Raji (cell line): ENCODE results near the gene ZNF664.

ENCODE experiments used
- POLR2A ChIP-seq: IDR thresholded peaks from 2 replicates; pipeline ENCODE4 v1.6.1; 2011; ENCODE audit warnings: low read depth, low read length, control low read depth; ENCODE audit not compliant: insufficient read depth

ZNF664 gene

DNA sequence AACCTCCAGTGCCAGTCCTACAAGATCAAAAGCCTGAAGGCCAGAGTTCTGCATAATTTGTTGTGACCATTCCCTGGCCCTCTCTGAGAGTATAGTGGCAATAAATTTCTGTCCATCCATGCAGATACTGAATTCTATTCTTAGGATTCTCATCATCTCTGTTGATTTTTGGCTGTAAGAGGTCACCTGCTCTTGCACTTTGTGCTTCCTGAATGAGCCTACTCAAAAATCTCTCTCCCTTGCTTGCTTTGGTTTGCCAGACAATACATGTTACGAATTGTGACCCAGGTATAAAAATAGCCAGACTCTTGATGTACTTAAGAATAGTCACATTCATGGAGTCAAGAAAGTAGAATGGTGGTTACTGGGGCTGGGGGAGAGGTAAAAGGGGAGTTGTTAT is 16.7 kb downstream of the ZNF664 start:
- no peak for TF ChIP-seq POLR2A

DNA sequence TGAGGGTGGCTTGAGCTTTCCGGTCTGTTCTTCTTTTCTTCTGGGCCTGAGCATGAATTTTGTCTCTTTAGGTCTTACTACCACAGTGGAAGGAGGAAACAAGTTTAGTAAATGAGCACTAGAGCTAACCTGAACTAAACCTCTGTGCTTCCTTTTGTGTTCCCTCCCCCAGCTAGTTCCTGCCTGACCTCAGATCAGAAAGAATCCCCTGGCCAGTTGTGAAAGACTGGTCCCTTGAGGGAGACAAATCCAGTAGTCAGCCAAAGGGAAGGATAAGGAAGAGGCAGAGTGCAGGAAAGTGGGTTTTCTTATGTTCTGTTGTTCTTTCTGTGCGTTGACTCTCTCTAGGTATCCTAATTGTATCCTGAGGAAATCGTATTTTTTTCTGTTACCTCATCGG is 17.5 kb downstream of the ZNF664 start:
- TF ChIP-seq POLR2A = no peak

DNA sequence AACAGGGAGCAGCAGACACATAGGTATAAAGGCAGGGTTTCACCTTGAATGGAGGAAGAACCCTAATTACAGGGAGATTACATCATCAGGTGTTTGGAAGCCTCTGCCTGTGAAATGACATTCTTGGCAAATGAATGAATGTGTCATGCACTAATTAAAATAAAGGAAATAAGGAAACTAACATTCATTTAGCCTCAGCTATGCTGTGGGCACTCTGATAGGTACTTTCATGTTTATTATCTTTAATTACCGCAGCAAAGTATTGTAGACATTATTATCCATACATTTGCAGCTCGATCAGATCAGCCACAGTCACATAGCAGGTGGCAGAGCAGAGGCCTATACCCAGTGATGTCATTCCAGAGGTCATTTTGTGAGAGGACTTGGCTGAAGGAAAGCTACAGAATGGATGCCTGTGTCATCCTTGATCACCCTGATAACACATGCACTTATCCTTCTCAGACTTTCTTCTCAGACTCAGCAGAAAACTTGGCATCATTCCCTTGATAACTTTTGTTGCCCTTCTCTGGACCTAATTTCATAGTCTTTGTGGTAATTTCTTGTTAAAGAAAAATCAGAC is 18.4 kb downstream of the ZNF664 start:
- TF ChIP-seq POLR2A = no peak

DNA sequence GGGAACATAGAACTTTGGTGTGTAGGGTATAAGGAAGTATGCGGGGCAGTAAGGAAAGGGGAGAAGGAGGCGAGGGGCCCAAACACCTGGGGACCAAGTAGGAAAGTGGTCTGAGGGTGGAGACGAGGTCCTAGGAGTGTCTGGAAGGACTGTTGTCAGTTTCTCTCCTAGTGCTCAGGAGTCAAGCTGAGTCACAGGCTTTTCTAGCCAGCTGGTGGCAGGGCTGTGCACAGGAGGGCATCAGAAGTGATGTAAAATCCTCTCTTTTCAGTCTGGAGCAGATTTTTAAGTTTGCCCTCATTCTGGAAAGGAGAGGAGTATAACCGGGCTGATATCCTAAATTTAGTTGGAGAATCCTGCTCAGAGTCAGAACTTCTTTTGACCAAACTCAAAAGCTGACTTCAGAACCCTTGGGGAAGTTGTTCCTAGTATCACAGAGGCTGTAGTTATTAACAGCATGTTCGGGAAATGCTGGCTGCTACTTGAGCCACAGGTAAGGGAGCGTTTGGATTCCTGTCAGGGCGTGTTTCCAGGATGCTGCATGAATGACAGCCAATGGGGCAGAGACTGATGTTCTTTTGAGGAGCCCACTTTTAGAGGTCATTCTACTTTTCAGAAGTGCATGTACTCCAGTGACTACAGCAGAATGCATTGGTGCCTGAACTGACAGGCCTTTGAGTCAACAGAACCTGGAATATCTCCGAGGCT is 19.3 kb downstream of the ZNF664 start:
- no peak for TF ChIP-seq POLR2A

DNA sequence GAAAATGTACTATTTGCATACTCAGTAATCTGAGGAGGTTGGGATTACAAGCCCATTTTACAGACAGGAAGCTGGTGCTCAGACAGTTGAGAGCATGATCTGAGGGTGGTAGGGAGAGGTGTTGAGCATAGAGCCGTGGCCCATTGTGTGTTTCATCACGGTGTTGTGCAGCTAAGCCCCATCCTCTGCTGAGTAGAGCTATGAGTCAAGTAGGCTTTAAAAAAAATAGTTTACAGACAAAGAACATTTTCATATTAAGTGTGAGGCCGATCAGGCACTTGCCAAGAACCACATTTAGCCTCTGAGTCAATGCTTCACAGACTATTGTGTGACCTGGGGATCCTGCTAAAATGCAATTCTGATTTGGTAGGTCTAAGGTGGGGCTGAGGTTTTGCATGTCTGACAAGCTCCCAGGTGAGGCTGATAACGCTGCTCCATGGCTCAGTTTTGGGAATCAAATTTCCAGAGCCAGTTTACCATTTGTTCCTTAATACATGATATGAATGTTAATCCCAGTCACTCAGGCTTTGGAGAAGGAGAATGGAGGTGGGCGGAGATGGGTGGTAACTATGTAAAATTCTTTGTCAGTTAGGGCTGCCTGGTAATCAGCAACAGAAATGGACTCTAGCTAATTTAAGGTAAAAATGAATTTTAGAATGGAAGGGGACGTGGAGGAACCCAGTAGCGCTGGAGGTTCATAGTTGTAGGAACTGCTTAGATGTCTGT is 22.2 kb downstream of the ZNF664 start:
- no peak for TF ChIP-seq POLR2A

DNA sequence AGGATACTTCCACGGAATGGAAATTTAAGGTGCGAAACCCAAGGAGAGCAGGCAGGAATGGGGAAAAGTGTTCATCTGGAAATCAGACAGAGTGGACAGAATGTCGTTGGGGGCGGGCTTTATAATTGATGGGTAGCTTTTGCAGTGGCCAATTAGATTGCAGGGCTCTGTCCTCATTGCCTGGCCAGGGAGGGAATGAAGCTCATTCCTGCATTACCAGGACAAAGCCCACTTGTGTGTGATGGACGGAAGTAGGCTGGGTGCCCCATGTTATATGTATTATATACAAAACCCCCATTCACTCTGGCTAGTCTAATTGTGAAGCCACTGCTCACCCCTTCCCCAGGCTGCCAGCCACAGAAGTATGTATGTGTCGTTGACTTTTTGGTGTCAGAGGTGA is 23.6 kb downstream of the ZNF664 start:
- no peak for TF ChIP-seq POLR2A

DNA sequence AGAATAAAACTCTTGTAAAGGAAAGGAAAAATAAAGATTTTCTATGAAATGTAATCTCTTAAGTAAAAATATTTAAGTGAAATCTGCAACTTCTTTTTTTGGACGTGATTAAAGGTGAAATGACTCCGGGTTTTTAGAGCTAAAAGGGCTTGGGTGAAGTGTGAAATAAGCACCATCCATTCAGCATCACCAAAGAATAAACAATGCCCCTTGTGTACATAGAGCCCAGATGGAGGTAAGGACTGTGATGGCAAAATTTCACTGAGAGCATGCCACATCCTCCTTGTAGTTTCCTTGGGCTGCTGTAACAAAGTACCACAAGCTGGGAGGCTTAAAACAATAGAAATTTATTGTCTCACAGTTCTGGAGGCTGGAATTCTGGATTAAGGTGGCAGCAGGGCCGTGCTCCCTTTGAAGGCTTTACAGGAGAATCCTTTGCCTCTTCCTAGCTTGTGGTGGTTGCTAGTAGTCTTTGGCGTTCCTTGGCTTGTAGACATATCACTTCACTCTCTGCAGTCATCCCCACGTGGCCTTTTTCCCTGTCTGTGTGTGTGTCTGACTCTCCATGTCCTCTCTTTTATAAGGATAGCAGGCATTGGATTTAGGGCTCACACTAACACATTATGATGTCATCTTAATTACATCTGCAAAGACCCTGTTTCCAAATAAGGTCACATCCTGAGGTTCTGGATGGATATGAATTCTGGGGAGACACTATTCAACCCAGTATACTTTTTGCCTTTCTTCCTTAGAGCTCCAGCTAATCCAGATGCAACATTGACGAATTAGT is 24.2 kb downstream of the ZNF664 start:
- no peak for TF ChIP-seq POLR2A

DNA sequence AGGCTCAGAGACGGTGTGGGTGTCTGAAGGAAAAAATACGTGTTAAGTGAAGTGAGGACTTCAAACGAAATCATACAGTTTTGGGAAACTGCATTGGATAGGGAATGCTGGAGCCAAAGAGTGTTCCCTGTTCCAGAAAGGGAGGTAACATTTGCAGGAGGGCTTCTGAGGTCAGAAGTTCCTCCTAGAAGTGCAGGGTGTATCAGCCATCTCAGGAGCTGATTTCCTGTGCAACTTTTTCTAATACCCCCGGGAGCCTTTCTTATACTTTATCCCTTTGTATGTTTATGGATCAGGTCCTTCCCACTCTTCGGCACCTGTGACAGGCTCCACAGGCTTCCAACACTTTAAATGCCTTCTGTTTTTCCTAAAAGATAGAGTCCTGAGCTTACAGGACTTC is 24.9 kb downstream of the ZNF664 start:
- no peak for TF ChIP-seq POLR2A

DNA sequence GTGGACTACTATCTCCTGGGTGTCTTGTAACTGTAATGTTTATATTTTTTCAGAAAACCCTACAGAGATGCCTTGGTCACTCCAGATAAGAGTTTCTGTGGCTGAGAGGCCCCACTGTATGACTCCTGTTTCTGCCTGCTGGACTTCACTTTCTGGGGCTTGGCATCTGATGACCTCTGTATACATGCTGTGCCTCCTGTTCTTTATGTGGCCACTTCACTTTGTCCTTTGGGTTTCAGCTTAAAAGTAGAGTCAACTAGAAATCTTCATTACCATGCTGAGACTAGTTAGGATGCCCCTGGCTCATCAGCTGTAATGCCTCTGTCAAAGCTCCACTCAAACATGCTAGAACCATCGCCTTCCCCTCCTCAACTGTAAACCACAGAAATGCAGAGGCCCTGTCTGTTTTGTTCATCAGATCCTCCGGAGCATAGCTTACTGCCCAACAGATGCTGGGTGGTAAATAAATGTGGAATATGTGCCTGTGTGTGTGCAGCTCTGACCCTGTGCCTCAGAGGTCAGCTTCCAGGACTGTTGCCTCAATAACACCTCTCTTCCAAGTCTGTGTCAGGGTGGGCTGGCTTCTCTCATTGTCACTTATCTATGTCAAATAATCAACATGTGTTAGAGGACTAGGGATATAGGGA is 25.5 kb downstream of the ZNF664 start:
- TF ChIP-seq POLR2A = no peak

DNA sequence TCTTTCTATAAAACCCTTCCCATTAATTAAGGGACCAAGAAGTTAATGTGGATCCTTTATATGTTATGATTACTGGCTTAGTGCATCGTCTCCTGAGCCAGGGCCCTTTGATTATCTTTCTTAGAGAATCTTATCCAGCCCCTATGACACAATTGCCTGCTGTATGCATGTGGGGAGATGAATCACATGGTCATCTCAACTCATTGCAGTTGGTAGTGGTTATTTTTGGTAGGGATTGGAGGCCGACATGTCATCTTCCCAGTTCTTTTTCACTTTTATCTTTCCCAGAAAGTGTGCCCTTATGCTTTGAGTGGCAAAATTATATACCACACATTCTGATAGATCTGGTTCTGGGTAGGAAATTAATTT is 26.0 kb downstream of the ZNF664 start:
- no peak for TF ChIP-seq POLR2A

DNA sequence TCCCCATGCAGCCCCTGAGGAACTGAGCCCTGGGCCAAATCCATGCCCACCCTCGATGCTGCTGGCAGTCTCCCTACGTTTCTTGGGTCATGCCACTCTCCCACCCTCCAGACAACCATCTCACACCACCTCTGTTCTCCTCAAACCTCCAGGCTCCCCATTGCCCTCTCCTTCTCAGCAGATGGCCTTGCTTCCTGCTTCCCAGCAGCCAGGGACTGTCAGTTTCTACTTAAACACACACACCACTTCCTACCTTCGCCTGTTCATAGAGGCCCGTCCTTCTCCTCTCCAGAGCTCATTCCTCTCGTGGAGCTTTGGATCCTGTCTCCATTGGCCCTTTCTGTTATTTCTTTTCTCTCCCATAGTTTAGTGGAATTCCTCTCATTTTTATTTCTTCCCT is 27.1 kb downstream of the ZNF664 start:
- no peak for TF ChIP-seq POLR2A

DNA sequence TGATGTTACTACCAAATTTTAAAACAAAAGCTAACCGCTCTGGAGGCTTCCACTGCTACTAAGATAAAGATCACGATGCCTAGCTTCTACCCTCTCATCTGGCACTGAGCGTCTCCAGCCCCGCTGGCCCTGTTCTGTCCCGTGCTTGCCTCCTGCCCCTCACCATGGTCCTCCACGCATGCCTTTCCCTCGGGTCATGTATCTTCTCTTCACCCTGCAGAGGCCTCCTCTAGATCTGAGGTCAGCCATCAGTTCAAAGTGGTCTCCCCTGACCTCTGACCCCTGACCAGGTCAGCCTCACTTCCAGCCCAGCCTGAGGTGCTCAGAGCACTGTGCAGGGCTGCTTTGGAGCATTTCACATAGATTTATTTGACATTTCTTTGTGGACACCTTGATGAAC is 28.3 kb downstream of the ZNF664 start:
- no peak for TF ChIP-seq POLR2A

DNA sequence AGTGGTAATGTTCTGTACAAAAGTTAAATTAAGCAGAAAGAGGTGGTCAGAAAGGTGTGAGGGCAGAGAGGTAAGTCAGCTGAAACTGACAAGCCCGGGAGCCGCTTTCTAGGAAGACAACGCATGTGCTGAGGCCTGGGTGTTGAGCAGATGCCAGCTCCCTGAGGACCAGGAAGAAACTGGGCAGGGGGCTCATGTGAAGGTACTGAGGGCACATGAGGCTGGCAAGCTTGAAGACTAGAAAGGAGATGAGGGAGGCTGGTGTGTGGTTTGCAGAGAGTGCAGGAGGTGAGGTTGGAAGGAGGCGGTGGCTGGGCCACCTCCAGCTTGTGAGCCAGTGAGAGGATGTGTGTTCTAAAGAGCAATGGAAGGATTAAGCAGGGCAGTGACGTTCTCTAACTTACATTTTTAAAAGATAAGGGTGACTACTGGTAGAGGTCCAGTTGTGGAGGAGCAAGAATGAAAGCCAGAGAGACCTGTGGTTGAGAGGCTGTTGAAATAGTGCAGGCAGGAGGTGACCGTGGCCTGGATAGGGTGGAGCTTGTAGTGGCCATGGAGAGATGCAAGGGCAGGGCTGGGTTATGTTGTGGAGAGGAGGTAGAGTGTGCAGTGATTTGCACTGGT is 29.1 kb downstream of the ZNF664 start:
- no peak for TF ChIP-seq POLR2A

DNA sequence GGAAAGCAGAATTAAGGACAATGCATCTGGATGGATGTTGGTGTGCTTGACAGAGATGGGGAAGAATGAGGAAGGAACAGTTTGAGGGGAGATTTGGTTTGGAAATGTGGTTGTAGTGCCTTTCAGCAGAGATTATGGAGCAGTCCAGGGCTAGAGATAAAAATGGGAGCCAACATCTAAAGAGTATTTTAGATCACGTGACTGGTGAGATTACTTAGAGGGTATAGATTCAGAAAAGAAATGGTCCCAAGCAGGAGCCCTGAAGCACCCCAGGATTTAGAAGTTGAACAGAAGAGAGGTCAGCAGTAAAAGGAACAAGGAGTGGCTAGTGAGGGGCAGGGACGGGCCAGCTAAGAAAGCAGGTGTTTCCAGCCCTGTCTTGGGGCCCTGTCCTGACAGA is 29.6 kb downstream of the ZNF664 start:
- no peak for TF ChIP-seq POLR2A
